ENCODE measurements around the gene DGUOK. TPM values are rescaled to one million over a fixed set of nuclear protein-coding genes. Genes with fewer than 3 reads are reported as not detected.

Gene DGUOK
- total RNA-seq, 2 experiments from 2014 or later: 112 to 115 TPM

GRCh38 chr2:73987109-73987947 lies 60.6 kb downstream of the DGUOK start:
- CTCF ChIA-PET: interaction anchor here (0.5 to 4.2 kb wide), 24 partner anchors 11 to 411 kb away, joined by 3 to 35 read pairs (median 4); partner anchors contain the start of genes BOLA3 and STAMBP
- peak; percentile 78 for DNase-seq
- Mint-ChIP-seq H3K27ac (peak overlapping the region; percentile 90), H3K27me3 (ENCODE audit: low read depth) (no peaks in the 10 kb centered on the region), H3K9me3 (peaks cover 14% of the 10 kb centered on the region), H3K4me1 (ENCODE audit: low read depth) (peaks cover 55% of the 10 kb centered on the region), H3K36me3 (ENCODE audit: low read depth) (peaks cover 51% of the 10 kb centered on the region), H3K4me3 (peak overlapping the region; percentile 80)
- intact Hi-C loops (cut with micrococcal nuclease): loop anchor here (1.0 to 5.0 kb wide), 10 partner anchors 15 to 470 kb away; partner anchors contain the start of genes DGUOK, INO80B, MTHFD2 and WBP1

GRCh38 chr2:73987948-73988700 lies 61.4 kb downstream of the DGUOK start:
- H3K27ac Mint-ChIP-seq: peak overlapping the region; percentile 90
- peaks cover 60% of the 10 kb centered on the region for H3K4me1 Mint-ChIP-seq (ENCODE audit: low read depth)
- H3K9me3 Mint-ChIP-seq: peaks cover 14% of the 10 kb centered on the region
- CTCF ChIA-PET: interaction anchor here (0.5 to 4.2 kb wide), 20 partner anchors 11 to 212 kb away, joined by 3 to 35 read pairs (median 4); partner anchors contain the start of genes BOLA3 and STAMBP
- no peak for DNase-seq
- peaks cover 56% of the 10 kb centered on the region for H3K36me3 Mint-ChIP-seq (ENCODE audit: low read depth)
- no peaks in the 10 kb centered on the region for H3K27me3 Mint-ChIP-seq (ENCODE audit: low read depth)
- intact Hi-C loops (cut with micrococcal nuclease): loop anchor here (1.0 to 5.0 kb wide), 10 partner anchors 14 to 469 kb away; partner anchors contain the start of genes DGUOK, INO80B, MTHFD2 and WBP1
- H3K4me3 Mint-ChIP-seq: peak overlapping the region; percentile 80

GRCh38 chr2:73989972-73990371 lies 63.3 kb downstream of the DGUOK start:
- H3K27me3 Mint-ChIP-seq (ENCODE audit: low read depth): no peaks in the 10 kb centered on the region
- peaks cover 69% of the 10 kb centered on the region for H3K4me1 Mint-ChIP-seq (ENCODE audit: low read depth)
- peaks cover 67% of the 10 kb centered on the region for H3K36me3 Mint-ChIP-seq (ENCODE audit: low read depth)
- DNase-seq: no peak
- H3K9me3 Mint-ChIP-seq: peaks cover 14% of the 10 kb centered on the region
- no peak overlapping the region for H3K4me3 Mint-ChIP-seq
- CTCF ChIA-PET: interaction anchor here (1.2 kb wide), 1 partner anchor 164 kb away, joined by 3 read pairs; no protein-coding TSS in a partner anchor
- H3K27ac Mint-ChIP-seq: no peak overlapping the region
- intact Hi-C loops (cut with micrococcal nuclease): loop anchor here (5.0 kb wide), 3 partner anchors 42 to 467 kb away; partner anchors contain the start of genes INO80B, MTHFD2 and WBP1

GRCh38 chr2:73990531-73990930 lies 63.9 kb downstream of the DGUOK start:
- Mint-ChIP-seq H3K9me3 (peaks cover 14% of the 10 kb centered on the region), H3K4me1 (ENCODE audit: low read depth) (peaks cover 72% of the 10 kb centered on the region), H3K36me3 (ENCODE audit: low read depth) (peaks cover 67% of the 10 kb centered on the region), H3K27me3 (ENCODE audit: low read depth) (no peaks in the 10 kb centered on the region), H3K27ac (peak overlapping the region; percentile 7), H3K4me3 (no peak overlapping the region)
- CTCF ChIA-PET: interaction anchor here (1.2 kb wide), 1 partner anchor 164 kb away, joined by 3 read pairs; no protein-coding TSS in a partner anchor
- intact Hi-C loops (cut with micrococcal nuclease): no loop called here
- no peak for DNase-seq

- no peak for DNase-seq
- peaks cover 78% of the 10 kb centered on the region for H3K4me1 Mint-ChIP-seq (ENCODE audit: low read depth)
- no peak overlapping the region for H3K4me3 Mint-ChIP-seq
- intact Hi-C loops (cut with micrococcal nuclease): no loop called here
- H3K27me3 Mint-ChIP-seq (ENCODE audit: low read depth): no peaks in the 10 kb centered on the region
- H3K9me3 Mint-ChIP-seq: peaks cover 14% of the 10 kb centered on the region
- H3K36me3 Mint-ChIP-seq (ENCODE audit: low read depth): peaks cover 54% of the 10 kb centered on the region
- H3K27ac Mint-ChIP-seq: peak overlapping the region; percentile 57
- CTCF ChIA-PET: interaction anchor here (0.7 to 1.6 kb wide), 3 partner anchors 9 to 799 kb away, joined by 3 to 4 read pairs (median 3); no protein-coding TSS in a partner anchor
Observed at GRCh38 chr2:73992036-73992435, 65.4 kb downstream of the DGUOK start.

- peak overlapping the region; percentile 50 for H3K27ac Mint-ChIP-seq
- H3K36me3 Mint-ChIP-seq (ENCODE audit: low read depth): peaks cover 49% of the 10 kb centered on the region
- peaks cover 14% of the 10 kb centered on the region for H3K9me3 Mint-ChIP-seq
- no peak overlapping the region for H3K4me3 Mint-ChIP-seq
- intact Hi-C loops (cut with micrococcal nuclease): loop anchor here (1.0 kb wide), 1 partner anchor 8 kb away; no protein-coding TSS in a partner anchor
- H3K4me1 Mint-ChIP-seq (ENCODE audit: low read depth): peaks cover 79% of the 10 kb centered on the region
- CTCF ChIA-PET: no interaction called here
- DNase-seq: no peak
- no peaks in the 10 kb centered on the region for H3K27me3 Mint-ChIP-seq (ENCODE audit: low read depth)
Observed at GRCh38 chr2:73993376-73993775, 66.7 kb downstream of the DGUOK start.

GRCh38 chr2:73993778-73994177 lies 67.1 kb downstream of the DGUOK start:
- DNase-seq: no peak
- CTCF ChIA-PET: interaction anchor here (0.6 kb wide), 1 partner anchor 222 kb away, joined by 7 read pairs; no protein-coding TSS in a partner anchor
- intact Hi-C loops (cut with micrococcal nuclease): loop anchor here (1.0 kb wide), 1 partner anchor 8 kb away; no protein-coding TSS in a partner anchor
- H3K36me3 Mint-ChIP-seq (ENCODE audit: low read depth): peaks cover 47% of the 10 kb centered on the region
- peak overlapping the region; percentile 38 for H3K27ac Mint-ChIP-seq
- H3K4me3 Mint-ChIP-seq: no peak overlapping the region
- H3K4me1 Mint-ChIP-seq (ENCODE audit: low read depth): peaks cover 80% of the 10 kb centered on the region
- H3K27me3 Mint-ChIP-seq (ENCODE audit: low read depth): no peaks in the 10 kb centered on the region
- peaks cover 14% of the 10 kb centered on the region for H3K9me3 Mint-ChIP-seq

- Mint-ChIP-seq H3K4me1 (ENCODE audit: low read depth) (peaks cover 81% of the 10 kb centered on the region), H3K36me3 (ENCODE audit: low read depth) (peaks cover 44% of the 10 kb centered on the region), H3K27me3 (ENCODE audit: low read depth) (no peaks in the 10 kb centered on the region), H3K9me3 (peaks cover 14% of the 10 kb centered on the region), H3K4me3 (no peak overlapping the region), H3K27ac (peak overlapping the region; percentile 38)
- no peak for DNase-seq
- CTCF ChIA-PET: interaction anchor here (0.6 to 1.2 kb wide), 2 partner anchors 83 to 221 kb away, joined by 4 to 7 read pairs; no protein-coding TSS in a partner anchor
- intact Hi-C loops (cut with micrococcal nuclease): no loop called here
Observed at GRCh38 chr2:73994178-73994831, 67.6 kb downstream of the DGUOK start.

- peaks cover 29% of the 10 kb centered on the region for H3K36me3 Mint-ChIP-seq (ENCODE audit: low read depth)
- H3K9me3 Mint-ChIP-seq: peaks cover 10% of the 10 kb centered on the region
- H3K27me3 Mint-ChIP-seq (ENCODE audit: low read depth): no peaks in the 10 kb centered on the region
- peaks cover 81% of the 10 kb centered on the region for H3K4me1 Mint-ChIP-seq (ENCODE audit: low read depth)
- DNase-seq: no peak
- CTCF ChIA-PET: interaction anchor here (1.0 to 1.1 kb wide), 2 partner anchors 57 to 156 kb away, joined by 3 read pairs; no protein-coding TSS in a partner anchor
- intact Hi-C loops (cut with micrococcal nuclease): no loop called here
- H3K4me3 Mint-ChIP-seq: no peak overlapping the region
- no peak overlapping the region for H3K27ac Mint-ChIP-seq
Observed at GRCh38 chr2:73995810-73996209, 69.1 kb downstream of the DGUOK start.

- H3K4me3 Mint-ChIP-seq: no peak overlapping the region
Observed at GRCh38 chr2:73997813-73998212, 71.1 kb downstream of the DGUOK start.

GRCh38 chr2:73998451-73998850 lies 71.8 kb downstream of the DGUOK start:
- intact Hi-C loops (cut with micrococcal nuclease): no loop called here
- H3K4me3 Mint-ChIP-seq: no peak overlapping the region
- CTCF ChIA-PET: interaction anchor here (0.6 to 1.7 kb wide), 5 partner anchors 11 to 166 kb away, joined by 3 to 14 read pairs (median 4); no protein-coding TSS in a partner anchor

More at GRCh38 chr2:73997813-73998212, 71.1 kb downstream of the DGUOK start:
- no peak overlapping the region for H3K27ac Mint-ChIP-seq
- intact Hi-C loops (cut with micrococcal nuclease): no loop called here
- H3K27me3 Mint-ChIP-seq (ENCODE audit: low read depth): no peaks in the 10 kb centered on the region
- H3K36me3 Mint-ChIP-seq (ENCODE audit: low read depth): peaks cover 14% of the 10 kb centered on the region
- no peaks in the 10 kb centered on the region for H3K9me3 Mint-ChIP-seq
- peak; percentile 49 for DNase-seq
- CTCF ChIA-PET: interaction anchor here (0.9 to 1.7 kb wide), 3 partner anchors 9 to 16 kb away, joined by 3 to 14 read pairs (median 4); no protein-coding TSS in a partner anchor
- H3K4me1 Mint-ChIP-seq (ENCODE audit: low read depth): peaks cover 86% of the 10 kb centered on the region

More at GRCh38 chr2:73998451-73998850, 71.8 kb downstream of the DGUOK start:
- DNase-seq: peak; percentile 52
- Mint-ChIP-seq H3K27me3 (ENCODE audit: low read depth) (no peaks in the 10 kb centered on the region), H3K4me1 (ENCODE audit: low read depth) (peaks cover 84% of the 10 kb centered on the region), H3K9me3 (no peaks in the 10 kb centered on the region), H3K36me3 (ENCODE audit: low read depth) (peaks cover 11% of the 10 kb centered on the region), H3K27ac (peak overlapping the region; percentile 60)
